ENCODE results near the gene RYR2. TPM values are rescaled to one million over a fixed set of nuclear protein-coding genes. Genes with fewer than 3 reads are reported as not detected.

The RYR2 gene
- total RNA-seq, 1 experiment from 2014 or later = 3.4 TPM

GRCh38 chr1:237287876-237288521 is 246.0 kb downstream of the RYR2 start:
- H3K4me1 Mint-ChIP-seq = peaks cover 24 to 38% of the 10 kb centered on the region in 2 experiments
- no peaks in the 10 kb centered on the region; the same call in 1 of the 2 replicates for H3K27me3 Mint-ChIP-seq (ENCODE audit: low read depth)
- H2BK20ac ChIP-seq (ENCODE audit: low read depth, low read length, poor library complexity, severe bottlenecking) = no peak overlapping the region
- H3K18ac ChIP-seq (ENCODE audit: insufficient read length, low read depth, low read length) = no peak overlapping the region
- H3K4ac ChIP-seq (ENCODE audit: low read depth, low read length) = no peak overlapping the region
- no peak overlapping the region for H2BK15ac ChIP-seq (ENCODE audit: low read depth, low read length)
- H2AFZ ChIP-seq (ENCODE audit: low read length) = no peak overlapping the region
- no peaks in the 10 kb centered on the region for H3K23me2 ChIP-seq (ENCODE audit: insufficient read length, low read depth, low read length, poor library complexity, severe bottlenecking)
- WGBS (ENCODE audit: extremely low coverage, insufficient read length, low lambda C conversion rate) = no CpG with 5 or more reads among the region's 6 CpGs
- H3K23ac ChIP-seq (ENCODE audit: insufficient read length, low read depth, low read length) = no peak overlapping the region
- H4K20me1 ChIP-seq (ENCODE audit: control insufficient read depth, insufficient read depth, insufficient read length) = no peaks in the 10 kb centered on the region
- peak overlapping the region; percentile 49 to 89 (median 87) for H3K27ac Mint-ChIP-seq
- no peak overlapping the region for H2BK120ac ChIP-seq (ENCODE audit: low read depth, low read length, poor library complexity, severe bottlenecking)
- H3K4me2 ChIP-seq (ENCODE audit: insufficient read depth, insufficient read length, low read length) = no peak overlapping the region
- peaks cover 8 to 17% of the 10 kb centered on the region in 2 experiments for H3K9me3 Mint-ChIP-seq
- no peak overlapping the region for H2BK12ac ChIP-seq (ENCODE audit: insufficient read length, low read depth, low read length)
- TF ChIP-seq, protein P1, sequence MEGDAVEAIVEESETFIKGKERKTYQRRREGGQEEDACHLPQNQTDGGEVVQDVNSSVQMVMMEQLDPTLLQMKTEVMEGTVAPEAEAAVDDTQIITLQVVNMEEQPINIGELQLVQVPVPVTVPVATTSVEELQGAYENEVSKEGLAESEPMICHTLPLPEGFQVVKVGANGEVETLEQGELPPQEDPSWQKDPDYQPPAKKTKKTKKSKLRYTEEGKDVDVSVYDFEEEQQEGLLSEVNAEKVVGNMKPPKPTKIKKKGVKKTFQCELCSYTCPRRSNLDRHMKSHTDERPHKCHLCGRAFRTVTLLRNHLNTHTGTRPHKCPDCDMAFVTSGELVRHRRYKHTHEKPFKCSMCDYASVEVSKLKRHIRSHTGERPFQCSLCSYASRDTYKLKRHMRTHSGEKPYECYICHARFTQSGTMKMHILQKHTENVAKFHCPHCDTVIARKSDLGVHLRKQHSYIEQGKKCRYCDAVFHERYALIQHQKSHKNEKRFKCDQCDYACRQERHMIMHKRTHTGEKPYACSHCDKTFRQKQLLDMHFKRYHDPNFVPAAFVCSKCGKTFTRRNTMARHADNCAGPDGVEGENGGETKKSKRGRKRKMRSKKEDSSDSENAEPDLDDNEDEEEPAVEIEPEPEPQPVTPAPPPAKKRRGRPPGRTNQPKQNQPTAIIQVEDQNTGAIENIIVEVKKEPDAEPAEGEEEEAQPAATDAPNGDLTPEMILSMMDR (conservative IDR thresholded peaks at IDR 0.05) = no peak
- H4K91ac ChIP-seq (ENCODE audit: insufficient read length, low read depth, low read length) = no peak overlapping the region
- H3K79me1 ChIP-seq (ENCODE audit: insufficient read depth, low read depth, low read length, poor library complexity, severe bottlenecking) = no peaks in the 10 kb centered on the region
- no peak overlapping the region for H2BK5ac ChIP-seq (ENCODE audit: insufficient read length, low read length)
- peaks cover 13 to 16% (median 15%) of the 10 kb centered on the region in 3 experiments for H3K36me3 Mint-ChIP-seq (ENCODE audit: insufficient read depth in 1 of 3, low read depth in 3 of 3)
- no peak overlapping the region for H4K5ac ChIP-seq (ENCODE audit: insufficient read length, low read depth, low read length)
- H3T11ph ChIP-seq (ENCODE audit: low read length) = no peak overlapping the region
- no peaks in the 10 kb centered on the region for H3K27me3 ChIP-seq (ENCODE audit: insufficient read depth, low read length)
- H4K8ac ChIP-seq (replicated peaks; ENCODE audit: insufficient read length, low read depth, low read length) = no peak overlapping the region
- peak overlapping the region in 1 of 2 experiments; percentile 6; a peak in 1 of 5 replicates for H3K4me3 Mint-ChIP-seq
- no peak overlapping the region for H2AK5ac ChIP-seq (ENCODE audit: insufficient read length, low read length)
- no peaks in the 10 kb centered on the region for H3K4me1 ChIP-seq (ENCODE audit: insufficient read depth, low read length)
- no peak overlapping the region for H3K56ac ChIP-seq (ENCODE audit: insufficient read length, low read depth, low read length)
- DNase-seq = peak; percentile 51
- H3K9ac ChIP-seq (ENCODE audit: extremely low read depth, insufficient read length, low read length) = no peak overlapping the region
- H3K79me2 ChIP-seq (ENCODE audit: insufficient read depth, low read length) = no peaks in the 10 kb centered on the region
- H3K14ac ChIP-seq (ENCODE audit: insufficient read depth, low read length) = no peak overlapping the region
- no peak overlapping the region for H3K27ac ChIP-seq (ENCODE audit: insufficient read length, low read depth, low read length)
- H3K9me3 ChIP-seq (ENCODE audit: control insufficient read depth, low read depth, low read length) = no peaks in the 10 kb centered on the region
